Measurements from ENCODE around the gene GC. TPM values are rescaled to one million over a fixed set of nuclear protein-coding genes. Genes with fewer than 3 reads are reported as not detected.

The GC gene
- total RNA-seq, 2 experiments from 2014 or later, result not detected

GRCh38 chr4:71711044-71711984 is 72.6 kb downstream of the GC start:
- POLR2A ChIA-PET, result no interaction called here
- BruUV-seq (replicated peaks), result no TSS peak

GRCh38 chr4:71709961-71710360 is 73.9 kb downstream of the GC start:
- H3K4me3 ChIP-seq (ENCODE audit: low read depth, low read length, poor library complexity, severe bottlenecking), result no peak overlapping the region
- ChIA-PET POLR2A (no interaction called here), CTCF (ENCODE audit: unreplicated experiment) (no interaction called here)
- BruUV-seq (replicated peaks), result no TSS peak
- no peak overlapping the region for H2AFZ ChIP-seq (ENCODE audit: low read length)
- H3K9me2 ChIP-seq (ENCODE audit: insufficient read depth, low read length), result no peaks in the 10 kb centered on the region
- TF ChIP-seq CTCF (conservative IDR thresholded peaks at IDR 0.05; ENCODE audit: low read length), result no peak
- TF ChIP-seq EZH2phosphoT487 (IDR thresholded peaks at IDR 0.05; ENCODE audit: borderline replicate concordance, low read depth, low read length), result no peak
- H3K27ac ChIP-seq (ENCODE audit: low read depth, low read length, poor library complexity, severe bottlenecking), result no peak overlapping the region
- H3K9me3 ChIP-seq (ENCODE audit: low read length), result no peaks in the 10 kb centered on the region
- no peaks in the 10 kb centered on the region for H3K36me3 ChIP-seq (ENCODE audit: insufficient read depth, low read length)
- intact Hi-C loops (cut with micrococcal nuclease; ENCODE audit: unreplicated experiment), result loop anchor here (5.0 kb wide), 2 partner anchors 438 to 1108 kb away; no protein-coding TSS in a partner anchor
- H3K4me1 ChIP-seq (ENCODE audit: insufficient read depth, low read length, poor library complexity, severe bottlenecking), result no peaks in the 10 kb centered on the region
- no peak for DNase-seq (ENCODE audit: low spot score)
- no peaks in the 10 kb centered on the region for H3K79me2 ChIP-seq (ENCODE audit: insufficient read depth, low read depth, low read length)
- no peaks in the 10 kb centered on the region for H4K20me1 ChIP-seq (ENCODE audit: insufficient read depth, low read length)
- H3K4me2 ChIP-seq (ENCODE audit: low read length), result no peak overlapping the region

More at GRCh38 chr4:71711044-71711984, 72.6 kb downstream of the GC start:
- no peaks in the 10 kb centered on the region for H3K79me2 ChIP-seq (ENCODE audit: insufficient read depth, low read depth, low read length)
- no peaks in the 10 kb centered on the region for H3K9me3 ChIP-seq (ENCODE audit: low read length)
- no peak overlapping the region for H3K4me2 ChIP-seq (ENCODE audit: low read length)
- no peaks in the 10 kb centered on the region for H4K20me1 ChIP-seq (ENCODE audit: insufficient read depth, low read length)
- H3K9me2 ChIP-seq (ENCODE audit: insufficient read depth, low read length), result no peaks in the 10 kb centered on the region
- no peak overlapping the region for H2AFZ ChIP-seq (ENCODE audit: low read length)
- CTCF ChIA-PET (ENCODE audit: unreplicated experiment), result no interaction called here
- no peaks in the 10 kb centered on the region for H3K4me1 ChIP-seq (ENCODE audit: insufficient read depth, low read length, poor library complexity, severe bottlenecking)
- H3K4me3 ChIP-seq (ENCODE audit: low read depth, low read length, poor library complexity, severe bottlenecking), result no peak overlapping the region
- no peak overlapping the region for H3K27ac ChIP-seq (ENCODE audit: low read depth, low read length, poor library complexity, severe bottlenecking)
- no peaks in the 10 kb centered on the region for H3K36me3 ChIP-seq (ENCODE audit: insufficient read depth, low read length)
- intact Hi-C loops (cut with micrococcal nuclease; ENCODE audit: unreplicated experiment), result loop anchor here (5.0 kb wide), 2 partner anchors 439 to 1109 kb away; no protein-coding TSS in a partner anchor
- no peak for TF ChIP-seq CTCF (conservative IDR thresholded peaks at IDR 0.05; ENCODE audit: low read length)
- TF ChIP-seq EZH2phosphoT487 (IDR thresholded peaks at IDR 0.05; ENCODE audit: borderline replicate concordance, low read depth, low read length), result no peak
- no peak for DNase-seq (ENCODE audit: low spot score)

DNA sequence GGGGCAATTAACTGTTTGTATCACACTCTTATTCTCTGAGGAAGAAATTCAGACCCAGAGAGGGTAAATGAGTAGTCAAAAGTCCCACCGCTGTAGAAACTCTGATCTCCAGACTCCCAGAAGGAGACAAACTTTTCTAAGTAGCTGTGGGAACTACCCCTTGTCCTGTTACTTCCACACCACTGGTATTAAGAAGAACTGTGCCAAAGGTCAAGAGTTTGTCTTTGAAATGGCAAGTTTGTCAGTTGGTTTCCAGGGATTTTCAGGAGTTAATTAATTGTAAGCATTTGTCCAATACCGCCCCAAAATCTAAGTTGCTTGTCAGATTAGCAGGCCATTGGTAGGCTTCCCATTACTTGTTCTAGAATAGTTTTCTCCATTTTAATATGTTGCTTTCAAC is 85.7 kb downstream of the GC start:
- DNase-seq (ENCODE audit: low spot score), result no peak
- POLR2A ChIA-PET, result no interaction called here
- H2AFZ ChIP-seq (ENCODE audit: low read length), result no peak overlapping the region
- no peaks in the 10 kb centered on the region for H3K9me2 ChIP-seq (ENCODE audit: insufficient read depth, low read length)
- no peaks in the 10 kb centered on the region for H4K20me1 ChIP-seq (ENCODE audit: insufficient read depth, low read length)
- intact Hi-C loops (cut with micrococcal nuclease; ENCODE audit: unreplicated experiment), result no loop called here
- no peak overlapping the region for H3K4me3 ChIP-seq (ENCODE audit: low read depth, low read length, poor library complexity, severe bottlenecking)
- no peaks in the 10 kb centered on the region for H3K9me3 ChIP-seq (ENCODE audit: low read length)
- H3K4me1 ChIP-seq (ENCODE audit: insufficient read depth, low read length, poor library complexity, severe bottlenecking), result no peaks in the 10 kb centered on the region
- H3K36me3 ChIP-seq (ENCODE audit: insufficient read depth, low read length), result no peaks in the 10 kb centered on the region
- H3K79me2 ChIP-seq (ENCODE audit: insufficient read depth, low read depth, low read length), result no peaks in the 10 kb centered on the region
- H3K4me2 ChIP-seq (ENCODE audit: low read length), result no peak overlapping the region
- TF ChIP-seq CTCF (conservative IDR thresholded peaks at IDR 0.05; ENCODE audit: low read length) (no peak), EZH2phosphoT487 (IDR thresholded peaks at IDR 0.05; ENCODE audit: borderline replicate concordance, low read depth, low read length) (no peak)
- CTCF ChIA-PET (ENCODE audit: unreplicated experiment), result no interaction called here
- no peak overlapping the region for H3K27ac ChIP-seq (ENCODE audit: low read depth, low read length, poor library complexity, severe bottlenecking)
- BruUV-seq (replicated peaks), result no TSS peak
